NCI-H2029 treated with DMSO at 0.1 percent for 48 hours (cell line): ENCODE data around the gene GRID2IP.
A peak's percentile ranks its signal among the peaks of the same experiment; 100 is the strongest.
"Not testable (repeated sequence)": the region's sequence is repeated elsewhere in the genome, so short reads cannot be mapped to it uniquely, and the experiment has no call there.

Source experiments
- DNase-seq: peaks from one replicate; lab custom pipeline; 2025; lab: John Stamatoyannopoulos, UW

The GRID2IP gene

GRCh38 chr7:6551016-6551511, at the start of gene GRID2IP:
TSS of gene GRID2IP (minus strand) at chr7:6551461. CDS start at chr7:6551436, 25 bp downstream.
- no peak for DNase-seq

DNA sequence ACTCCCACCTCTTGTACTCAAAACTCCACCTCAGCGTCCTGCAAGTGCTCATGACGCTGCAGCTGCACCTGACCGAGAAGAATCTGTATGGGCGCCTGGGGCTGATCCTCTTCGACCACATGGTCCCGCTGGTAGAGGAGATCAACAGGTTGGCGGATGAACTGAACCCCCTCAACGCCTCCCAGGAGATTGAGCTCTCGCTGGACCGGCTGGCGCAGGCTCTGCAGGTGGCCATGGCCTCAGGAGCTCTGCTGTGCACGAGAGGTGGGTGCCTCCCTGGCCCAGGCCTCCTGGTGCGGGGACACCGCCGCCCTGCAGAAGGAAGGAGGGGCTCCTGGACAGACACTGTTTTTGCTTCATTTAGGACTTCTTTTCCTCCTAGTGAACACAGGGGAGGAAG, 48.8 kb upstream of the GRID2IP start:
- DNase-seq, result no peak

DNA sequence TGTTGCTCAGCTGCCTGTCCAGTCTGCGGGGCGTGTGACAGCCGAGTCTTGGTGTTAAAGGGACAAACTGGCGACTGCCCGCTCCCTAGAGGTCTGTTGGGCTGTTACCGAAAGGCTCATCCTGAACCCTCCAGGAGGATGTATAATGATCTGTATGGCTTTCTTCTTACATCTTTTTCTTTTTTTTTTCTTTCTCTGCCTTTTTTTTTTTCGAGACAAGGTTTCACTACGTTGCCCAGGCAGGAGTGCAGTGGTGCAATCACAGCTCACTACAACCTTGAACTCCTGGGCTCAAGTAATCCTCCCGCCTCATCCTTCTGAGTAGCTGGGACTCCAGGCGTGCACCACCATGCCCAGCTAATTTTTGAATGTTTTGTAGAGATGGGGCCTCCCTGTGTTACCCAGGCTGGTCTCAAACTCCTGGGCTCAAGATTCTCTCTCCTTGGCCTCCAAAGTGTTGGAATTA, 39.4 kb upstream of the GRID2IP start:
- no peak for DNase-seq

- no peak for DNase-seq
Measured at GRCh38 chr7:6589829-6590644, 38.8 kb upstream of the GRID2IP start, which contains the start of gene INTS15. TSS of gene INTS15 (plus strand) at chr7:6590021. CDS start at chr7:6590284, 263 bp downstream.

DNA sequence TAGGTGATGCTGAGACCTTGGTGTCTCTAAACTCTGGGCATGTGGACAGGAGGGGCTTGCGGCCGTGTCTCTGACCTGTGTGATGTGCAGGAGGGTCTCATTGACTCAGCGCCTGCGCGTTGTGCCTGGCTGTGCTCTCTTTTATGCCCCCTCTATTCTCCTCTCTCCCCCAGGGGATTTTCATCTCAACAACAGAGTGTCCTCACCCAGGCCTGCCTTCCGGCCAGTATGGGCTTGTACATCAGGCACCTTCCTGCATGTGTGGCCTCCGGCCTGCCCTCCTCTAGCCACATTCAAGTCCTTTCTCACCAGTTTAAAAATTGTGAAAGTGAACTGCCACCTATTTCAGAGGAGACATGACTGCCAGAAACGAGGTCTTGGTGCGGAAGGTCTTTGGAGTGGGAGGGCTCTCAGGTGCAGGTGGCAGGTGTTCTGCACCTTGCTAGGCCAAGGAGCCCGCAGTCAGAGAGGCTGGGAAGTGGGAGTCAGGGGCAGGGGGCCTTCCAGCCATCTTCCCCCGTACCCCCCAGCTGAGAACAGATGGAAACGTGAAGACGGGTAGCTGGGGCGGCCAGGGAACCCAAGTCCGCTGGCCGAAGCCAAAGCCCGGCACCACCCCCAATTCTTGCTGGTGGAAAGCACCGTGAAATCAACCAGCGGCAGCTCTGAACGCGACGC, 38.0 kb upstream of the GRID2IP start:
- no peak for DNase-seq

GRCh38 chr7:6588566-6588965, 37.3 kb upstream of the GRID2IP start:
- DNase-seq, result no peak

DNA sequence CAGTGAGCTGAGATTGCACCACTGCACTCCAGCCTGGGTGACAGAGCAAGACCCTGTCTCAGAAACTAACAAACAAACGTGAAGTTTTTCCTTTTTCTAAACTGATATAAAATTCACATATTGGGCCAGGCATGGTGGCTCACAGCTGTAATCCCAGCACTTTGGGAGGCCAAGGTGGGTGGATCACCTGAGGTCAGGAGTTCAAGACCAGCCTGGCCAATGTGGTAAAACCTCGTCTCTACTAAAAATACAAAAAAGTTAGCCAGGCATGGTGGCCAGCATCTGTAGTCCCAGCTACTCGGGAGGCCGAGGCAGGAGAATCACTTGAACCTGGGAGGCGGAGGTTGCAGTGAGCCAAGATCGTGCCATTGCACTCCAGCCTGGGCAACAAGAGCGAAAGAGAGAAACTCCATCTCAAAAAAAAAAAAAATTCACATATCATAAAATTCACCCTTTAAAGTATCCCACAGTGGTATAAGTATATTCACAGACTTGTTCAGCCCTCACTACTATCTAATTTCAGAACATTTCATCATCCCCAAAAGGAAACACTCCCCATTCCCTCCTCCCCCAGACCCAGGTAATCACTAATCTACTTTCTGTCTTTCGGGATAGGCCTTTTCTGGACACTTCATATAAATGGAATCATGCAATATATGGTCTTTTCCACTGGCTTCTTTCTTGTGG, 34.6 kb upstream of the GRID2IP start:
- DNase-seq, result not testable (repeated sequence)

GRCh38 chr7:6579446-6579845, 28.2 kb upstream of the GRID2IP start:
- no peak for DNase-seq

DNA sequence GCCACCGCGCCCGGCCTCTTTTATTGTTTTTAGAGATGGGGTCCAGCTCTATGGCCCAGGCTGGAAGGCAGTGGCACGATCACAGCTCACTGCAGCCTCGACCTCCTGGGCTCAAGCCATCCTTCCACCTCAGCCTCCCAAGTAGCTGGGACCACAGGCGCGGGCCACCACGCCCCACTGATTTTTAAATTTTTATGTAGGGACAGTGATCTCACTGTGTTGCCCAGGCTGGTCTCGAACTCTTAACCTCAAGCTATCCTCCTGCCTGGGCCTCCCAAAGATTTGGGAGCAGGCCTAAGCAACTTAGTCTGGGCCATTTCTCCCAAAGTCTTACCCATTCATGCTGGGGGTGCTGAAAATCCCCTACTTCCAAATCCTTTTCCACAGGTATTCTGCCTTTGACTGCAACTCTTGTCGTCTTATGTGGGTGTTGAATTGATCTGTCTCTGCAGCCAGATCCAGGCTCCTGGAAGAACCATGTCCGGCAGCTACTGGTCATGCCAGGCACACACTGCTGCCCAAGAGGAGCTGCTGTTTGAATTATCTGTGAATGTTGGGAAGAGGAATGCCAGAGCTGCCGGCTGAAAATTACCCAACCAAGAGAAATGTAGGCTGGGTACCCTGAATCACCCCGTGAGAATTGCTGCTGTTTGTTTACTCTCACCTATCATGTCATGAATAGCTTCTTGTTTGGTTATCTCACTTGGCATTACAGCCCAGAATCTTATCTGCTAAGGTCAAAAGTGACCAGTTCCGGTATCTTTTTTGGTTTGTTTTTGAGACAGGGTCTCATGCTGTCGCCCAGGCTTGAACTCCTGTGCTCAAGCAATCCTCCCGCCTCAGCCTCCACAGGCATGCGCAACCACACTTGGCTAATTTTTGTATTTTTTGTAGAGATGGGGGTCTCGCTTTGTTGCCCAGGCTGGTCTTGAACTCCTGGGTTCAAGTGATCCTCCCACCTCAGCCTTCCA, 27.1 kb upstream of the GRID2IP start:
- no peak for DNase-seq

GRCh38 chr7:6577369-6578113, 26.3 kb upstream of the GRID2IP start, which contains the start of gene ZDHHC4:
TSS of gene ZDHHC4 (plus strand) at chr7:6577454. CDS start at chr7:6580562, 3,108 bp downstream.
- DNase-seq, result peak; percentile 32

- DNase-seq, result not testable (repeated sequence)
Measured at GRCh38 chr7:6576867-6577368, 25.7 kb upstream of the GRID2IP start.

DNA sequence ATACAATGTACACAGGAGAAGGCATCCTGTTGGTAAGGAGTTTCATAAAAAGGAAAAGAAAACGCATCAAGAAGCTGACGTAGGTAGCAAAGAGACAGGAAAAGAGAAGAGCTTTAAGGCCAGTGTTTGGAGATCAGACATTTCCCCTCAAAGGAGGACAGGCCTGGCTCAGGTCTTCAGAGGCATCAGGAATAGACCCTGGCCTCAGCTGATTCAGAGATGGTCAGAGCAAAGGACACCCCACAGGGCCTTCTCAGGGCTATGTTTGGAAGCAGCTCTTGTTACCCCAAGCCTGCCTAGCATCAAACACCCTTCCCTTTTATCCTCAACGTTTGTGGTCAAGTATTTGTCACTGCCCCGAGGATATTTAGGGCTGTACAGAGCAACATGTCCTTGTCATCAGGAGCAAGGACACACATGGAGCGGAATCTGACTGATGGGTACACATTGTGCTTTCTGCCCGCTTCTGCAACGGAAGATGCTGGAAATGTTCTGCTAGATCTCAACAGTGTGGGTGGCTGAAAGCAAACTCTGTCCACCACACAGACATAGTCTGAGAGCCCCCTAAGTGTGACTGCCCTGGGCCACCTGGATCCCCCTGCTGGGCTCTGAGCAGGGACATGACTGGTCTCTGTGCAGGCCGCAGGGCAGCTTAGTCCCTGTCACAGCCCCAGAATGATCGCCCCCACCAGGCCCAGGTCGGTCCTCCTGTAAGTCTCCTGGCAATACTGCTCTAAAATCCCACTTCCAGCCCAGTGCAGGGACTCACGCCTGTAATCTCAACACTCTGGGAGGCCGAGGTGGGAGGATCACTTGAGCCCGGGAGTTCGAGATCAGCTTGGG, 25.0 kb upstream of the GRID2IP start:
- no peak for DNase-seq

DNA sequence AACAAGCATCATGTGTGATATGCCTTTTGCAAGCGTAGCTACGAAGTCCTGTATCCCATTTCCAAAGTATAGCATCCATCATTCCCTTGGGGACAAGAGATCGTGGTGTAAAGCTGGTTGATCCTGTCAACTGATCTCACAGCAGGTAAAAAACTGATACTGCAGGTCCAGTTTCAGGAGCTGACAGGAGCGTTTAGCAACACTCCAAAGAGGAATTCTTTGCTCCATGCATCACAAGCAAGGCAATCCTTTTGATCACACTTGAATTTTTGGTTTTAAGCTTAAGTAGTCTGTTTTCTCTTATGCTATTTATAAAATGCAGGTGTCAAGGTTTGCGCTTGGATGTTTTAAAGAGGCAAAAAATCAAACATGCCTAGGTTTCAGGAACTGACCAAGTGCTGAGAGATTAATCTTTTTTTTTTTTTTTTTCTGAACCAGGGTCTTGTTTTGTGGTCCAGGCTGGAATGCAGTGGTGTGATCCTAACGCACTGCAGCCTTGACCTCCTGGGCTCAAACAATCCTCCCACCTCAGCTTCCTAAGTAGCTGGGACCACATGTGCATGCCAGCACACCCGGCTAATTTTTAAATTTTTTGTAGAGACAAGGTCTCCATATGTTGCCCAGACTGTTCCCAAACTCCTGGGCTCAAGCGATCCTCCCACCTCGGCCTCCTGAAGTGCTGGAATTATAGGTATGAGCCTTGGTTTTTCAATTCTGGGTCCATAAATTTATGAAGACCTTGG, 24.2 kb upstream of the GRID2IP start:
- DNase-seq, result no peak

- DNase-seq, result no peak
Measured at GRCh38 chr7:6571160-6571779, 20.0 kb upstream of the GRID2IP start.

- no peak for DNase-seq
Measured at GRCh38 chr7:6567886-6568285, 16.6 kb upstream of the GRID2IP start.

- no peak for DNase-seq
Measured at GRCh38 chr7:6565655-6566054, 14.4 kb upstream of the GRID2IP start.

DNA sequence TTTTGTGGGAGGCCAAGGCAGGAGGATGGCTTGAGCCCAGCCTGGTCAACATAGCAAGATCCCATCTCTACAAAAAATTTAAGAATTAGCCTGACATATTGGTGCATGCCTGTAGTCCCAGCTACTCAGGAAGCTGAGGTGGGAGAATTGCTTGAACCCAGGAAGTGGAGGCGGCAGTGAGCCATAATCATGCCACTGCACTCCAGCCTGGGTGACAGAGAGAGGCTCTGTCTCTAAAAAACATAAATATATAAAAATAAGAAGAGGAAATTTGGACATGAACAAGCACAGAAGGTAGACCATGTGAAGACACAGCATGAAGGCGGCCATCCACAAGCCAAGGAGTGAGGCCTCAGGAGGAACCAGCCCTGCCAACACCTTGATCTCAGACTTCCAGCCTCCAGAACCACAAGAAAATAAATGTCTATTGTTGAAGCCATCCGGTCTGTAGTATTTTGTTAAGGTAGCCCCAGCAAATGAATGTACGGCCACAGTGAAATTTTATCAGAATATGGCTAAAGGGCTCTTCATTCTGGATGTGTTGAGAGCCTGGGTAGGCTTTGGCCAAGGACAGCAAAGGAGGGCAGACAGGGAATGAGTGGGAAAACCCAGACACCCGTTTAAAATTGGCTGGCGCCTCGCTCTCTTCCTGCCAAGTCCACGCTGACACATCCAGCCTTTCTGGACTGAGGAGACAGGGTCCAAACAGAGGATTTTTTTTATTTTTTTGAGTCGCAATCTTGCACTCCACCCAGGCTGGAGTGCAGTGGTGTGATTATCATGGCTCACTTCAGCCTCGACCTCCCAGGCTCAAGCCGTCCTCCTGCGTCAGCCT, 12.9 kb upstream of the GRID2IP start:
- DNase-seq, result no peak
